ENCODE data around the gene BARD1.

DNA sequence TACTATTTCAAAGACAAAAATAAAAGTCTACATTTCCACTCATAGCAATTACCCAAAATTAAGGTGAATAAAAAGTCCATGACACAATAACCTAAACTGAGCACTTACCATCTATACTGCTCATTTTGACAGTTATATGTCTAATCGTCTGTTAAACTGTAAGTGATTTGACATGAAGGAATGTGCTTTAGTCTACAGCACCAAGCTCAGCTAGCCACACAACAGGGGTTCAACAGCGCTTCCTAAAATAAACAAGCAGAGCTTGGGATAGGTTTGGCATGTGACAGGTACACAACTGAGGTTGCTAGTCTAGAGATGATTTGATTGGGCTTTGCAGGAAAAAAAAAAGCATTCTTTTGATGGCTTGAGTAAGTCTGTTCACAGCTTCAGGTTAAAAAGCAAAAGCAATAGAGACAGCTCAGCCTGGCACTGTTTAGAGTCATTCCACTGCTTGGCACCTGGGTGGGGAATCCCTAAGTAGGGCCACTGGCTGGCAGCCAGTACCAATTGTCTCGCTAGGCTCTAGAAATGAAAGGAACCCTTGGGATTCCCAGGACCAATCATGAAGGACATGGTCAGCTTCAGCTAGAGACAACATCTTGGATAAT lies 78.6 kb downstream of the BARD1 start:
- TF ChIP-seq, protein P1, sequence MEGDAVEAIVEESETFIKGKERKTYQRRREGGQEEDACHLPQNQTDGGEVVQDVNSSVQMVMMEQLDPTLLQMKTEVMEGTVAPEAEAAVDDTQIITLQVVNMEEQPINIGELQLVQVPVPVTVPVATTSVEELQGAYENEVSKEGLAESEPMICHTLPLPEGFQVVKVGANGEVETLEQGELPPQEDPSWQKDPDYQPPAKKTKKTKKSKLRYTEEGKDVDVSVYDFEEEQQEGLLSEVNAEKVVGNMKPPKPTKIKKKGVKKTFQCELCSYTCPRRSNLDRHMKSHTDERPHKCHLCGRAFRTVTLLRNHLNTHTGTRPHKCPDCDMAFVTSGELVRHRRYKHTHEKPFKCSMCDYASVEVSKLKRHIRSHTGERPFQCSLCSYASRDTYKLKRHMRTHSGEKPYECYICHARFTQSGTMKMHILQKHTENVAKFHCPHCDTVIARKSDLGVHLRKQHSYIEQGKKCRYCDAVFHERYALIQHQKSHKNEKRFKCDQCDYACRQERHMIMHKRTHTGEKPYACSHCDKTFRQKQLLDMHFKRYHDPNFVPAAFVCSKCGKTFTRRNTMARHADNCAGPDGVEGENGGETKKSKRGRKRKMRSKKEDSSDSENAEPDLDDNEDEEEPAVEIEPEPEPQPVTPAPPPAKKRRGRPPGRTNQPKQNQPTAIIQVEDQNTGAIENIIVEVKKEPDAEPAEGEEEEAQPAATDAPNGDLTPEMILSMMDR (IDR thresholded peaks at IDR 0.05; ENCODE audit: borderline replicate concordance, extremely low read depth, low read length, poor library complexity, severe bottlenecking) = no peak
- TF ChIP-seq EZH2 (IDR thresholded peaks at IDR 0.05; ENCODE audit: borderline replicate concordance, low read depth, low read length, severe bottlenecking) = no peak
